Measurements from ENCODE around the gene ZDHHC7.

ZDHHC7 gene

DNA sequence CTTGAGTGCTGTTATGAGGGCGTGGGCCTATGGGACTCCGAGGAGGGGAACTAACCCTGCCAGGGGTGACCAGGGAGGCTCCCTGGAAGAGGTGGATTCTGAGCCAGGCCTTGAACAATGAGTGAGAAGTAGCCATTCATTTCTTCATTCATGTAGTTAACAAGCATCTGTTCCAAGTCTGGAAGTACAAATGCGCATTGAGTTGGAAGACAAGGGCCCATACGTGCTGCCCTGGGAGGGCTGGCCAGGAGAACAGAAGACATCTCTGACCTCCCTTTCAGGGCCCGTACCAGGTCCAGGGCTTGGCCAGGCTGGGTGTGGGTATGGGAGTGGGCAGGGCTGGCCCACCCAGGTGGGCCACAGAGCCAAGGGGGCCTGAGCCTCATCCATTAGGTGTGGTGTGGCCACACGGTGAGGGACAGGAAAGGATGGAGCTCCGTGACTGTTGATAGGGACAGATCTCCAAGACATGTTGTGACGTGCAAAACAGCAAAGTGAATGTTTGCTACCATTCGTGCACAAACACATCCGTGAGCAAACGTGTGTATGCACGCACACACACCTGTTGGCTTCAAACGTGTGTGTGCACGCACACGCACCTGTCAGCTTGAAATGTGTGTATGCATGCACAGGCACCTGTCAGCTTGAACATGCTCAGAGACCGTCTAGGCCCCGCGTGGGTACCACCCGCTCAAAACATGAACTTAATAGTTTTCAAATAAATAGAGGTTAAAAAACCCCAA, 46.8 kb downstream of the ZDHHC7 start:
- DNase-seq (ENCODE audit: low read depth) = no peak

DNA sequence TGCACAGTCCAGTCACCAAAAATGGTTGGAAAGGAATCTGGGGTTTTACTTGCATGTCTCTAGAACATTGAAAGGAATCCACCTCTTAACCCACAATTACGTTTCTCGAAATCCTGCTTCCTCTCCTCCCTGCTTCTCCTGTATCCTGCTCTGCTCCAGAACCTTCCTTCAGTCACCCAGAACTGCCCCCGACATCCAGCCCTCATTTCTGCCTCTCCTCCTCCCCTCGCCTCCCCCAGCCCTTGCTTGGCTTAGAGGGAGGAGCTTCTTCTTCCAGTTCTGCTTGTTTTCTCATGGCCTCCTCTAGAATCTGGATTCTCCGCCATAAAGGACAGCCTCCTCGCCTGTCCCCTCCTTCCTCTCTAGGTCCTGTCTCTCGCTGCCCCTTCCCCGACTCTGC, 48.3 kb downstream of the ZDHHC7 start:
- no peak for DNase-seq (ENCODE audit: low read depth)

DNA sequence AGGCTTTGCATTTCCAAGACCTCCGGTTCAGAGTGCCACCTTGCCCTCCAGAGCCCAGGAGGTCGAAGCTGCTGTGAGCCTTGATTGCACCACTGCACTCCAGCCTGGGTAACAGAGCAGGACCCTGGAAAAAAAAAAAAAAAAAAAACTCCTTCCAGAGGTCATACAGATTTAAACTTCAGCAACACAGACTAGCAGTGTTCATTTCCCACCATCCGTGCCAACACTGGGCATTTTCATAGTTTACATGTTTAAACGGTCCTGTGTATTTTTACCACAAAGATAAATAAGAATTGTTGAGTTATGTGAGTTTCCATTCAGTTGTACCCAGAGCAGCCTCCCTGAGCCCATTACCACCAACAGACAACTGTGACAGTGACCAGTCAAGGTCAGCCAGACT, 50.4 kb downstream of the ZDHHC7 start:
- DNase-seq (ENCODE audit: low read depth) = no peak

DNA sequence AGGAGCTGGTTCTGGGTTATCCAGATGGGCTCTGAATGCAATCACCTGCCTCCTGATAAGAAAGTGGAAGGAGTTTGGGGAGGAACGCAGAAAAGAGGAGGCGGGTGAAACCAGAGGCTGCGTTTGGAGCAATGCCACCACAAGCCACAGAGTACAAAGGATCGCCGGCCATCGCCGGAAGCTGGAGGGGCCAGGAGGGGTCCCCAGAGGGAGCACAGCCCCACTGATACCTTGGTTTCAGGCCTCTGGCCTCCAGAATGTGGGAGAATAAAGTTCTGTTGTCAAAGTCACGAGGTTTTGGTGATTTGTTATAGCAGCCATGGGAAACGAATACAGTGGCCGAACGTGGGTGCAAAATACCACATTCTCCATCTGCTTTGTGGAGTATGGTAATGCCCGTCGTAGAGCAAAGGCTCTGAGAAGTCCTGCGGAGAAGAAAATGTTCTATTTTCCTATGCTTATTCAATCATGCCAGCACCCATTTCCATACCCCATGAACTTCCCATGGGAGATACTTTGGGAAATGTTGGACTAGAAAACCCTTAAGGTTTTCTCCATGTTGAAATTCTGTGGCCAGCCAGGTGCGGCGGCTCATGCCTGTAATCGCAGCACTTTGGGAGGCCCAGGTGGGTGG, 51.4 kb downstream of the ZDHHC7 start:
- DNase-seq (ENCODE audit: low read depth) = no peak

DNA sequence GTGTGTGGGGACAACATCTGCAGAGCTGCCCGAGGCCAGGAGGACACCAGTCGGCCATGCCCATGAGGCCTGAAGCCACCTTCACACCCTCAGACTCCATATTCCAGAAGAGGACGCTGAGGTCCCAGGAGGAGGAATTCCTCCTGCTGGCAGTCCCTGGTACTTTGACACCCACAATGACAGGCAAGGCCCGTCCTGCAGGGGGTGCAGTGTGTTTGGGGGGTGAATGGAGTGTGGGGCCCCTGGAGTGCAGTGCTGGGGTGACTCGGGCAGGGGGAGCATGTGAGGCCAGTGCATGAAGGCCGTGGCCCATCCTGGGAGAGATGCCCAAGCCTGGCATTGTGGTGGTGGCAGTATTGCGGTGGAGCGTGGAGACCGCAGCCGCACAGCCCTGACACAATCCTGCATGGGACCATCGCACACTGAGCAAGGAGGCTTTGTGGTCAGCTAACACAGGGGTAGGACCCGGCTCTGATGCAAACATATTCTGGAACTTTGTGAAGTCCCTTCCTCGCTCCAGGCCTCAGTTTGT, 52.2 kb downstream of the ZDHHC7 start:
- DNase-seq (ENCODE audit: low read depth) = no peak

DNA sequence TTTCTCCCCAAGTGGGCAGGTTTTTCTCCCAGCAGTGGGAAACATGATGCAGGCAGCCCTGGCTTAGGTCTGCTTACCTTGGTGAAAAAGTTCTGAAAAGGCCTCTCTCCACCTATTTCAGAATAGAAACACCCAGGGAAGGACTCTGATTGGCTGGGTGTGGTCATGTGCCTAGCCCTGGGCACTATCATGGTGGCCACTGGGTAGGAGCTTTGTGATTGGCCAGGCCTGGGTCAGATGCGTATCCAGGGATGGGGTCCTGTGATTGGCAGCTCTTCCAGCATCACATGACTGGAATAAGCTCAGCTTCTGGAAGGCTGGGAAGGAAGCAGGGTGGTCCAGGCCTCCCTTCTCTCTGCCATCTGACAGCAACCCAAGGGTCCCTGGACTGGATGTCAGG, 53.5 kb downstream of the ZDHHC7 start:
- DNase-seq (ENCODE audit: low read depth) = no peak

DNA sequence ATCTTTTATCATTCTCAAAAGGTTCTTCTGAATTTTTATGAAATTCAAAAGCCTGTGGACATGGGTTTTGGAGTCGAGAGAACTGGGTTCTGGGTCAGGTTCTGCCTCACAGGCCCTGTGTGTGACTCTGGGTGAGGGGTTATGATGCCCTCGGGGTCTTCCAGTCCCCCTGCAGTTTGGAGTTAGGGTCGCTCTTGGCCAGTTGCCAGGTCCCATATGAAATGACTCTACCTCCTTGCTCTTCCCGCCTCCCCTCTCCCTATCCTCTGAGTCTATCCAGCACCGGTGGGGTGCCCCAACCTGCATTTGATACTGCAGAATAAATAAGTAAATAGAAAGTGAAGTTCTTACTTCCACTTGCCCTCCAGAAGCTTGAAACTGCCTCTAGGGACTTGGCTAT, 54.1 kb downstream of the ZDHHC7 start:
- DNase-seq (ENCODE audit: low read depth) = no peak

DNA sequence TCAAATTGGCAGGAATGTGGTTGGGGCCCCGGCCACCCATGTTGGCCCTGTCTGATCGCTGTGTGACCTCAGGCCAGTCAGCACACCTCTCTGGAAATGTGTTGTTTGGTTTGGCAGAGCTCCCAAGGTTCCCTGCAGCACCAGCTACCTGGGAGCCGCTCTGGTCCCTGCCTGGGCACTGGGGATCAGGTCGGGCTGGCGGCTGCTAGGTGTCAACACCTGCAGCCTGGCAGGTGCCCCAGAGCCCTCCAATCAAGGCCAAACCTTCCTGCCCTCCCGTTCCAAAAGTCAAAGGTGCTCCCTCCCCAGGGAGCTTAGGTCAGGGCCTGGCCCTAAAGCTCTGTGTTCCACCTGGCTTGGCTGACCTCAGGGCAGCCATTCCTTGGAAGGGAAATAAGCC, 55.9 kb downstream of the ZDHHC7 start:
- DNase-seq (ENCODE audit: low read depth) = no peak

DNA sequence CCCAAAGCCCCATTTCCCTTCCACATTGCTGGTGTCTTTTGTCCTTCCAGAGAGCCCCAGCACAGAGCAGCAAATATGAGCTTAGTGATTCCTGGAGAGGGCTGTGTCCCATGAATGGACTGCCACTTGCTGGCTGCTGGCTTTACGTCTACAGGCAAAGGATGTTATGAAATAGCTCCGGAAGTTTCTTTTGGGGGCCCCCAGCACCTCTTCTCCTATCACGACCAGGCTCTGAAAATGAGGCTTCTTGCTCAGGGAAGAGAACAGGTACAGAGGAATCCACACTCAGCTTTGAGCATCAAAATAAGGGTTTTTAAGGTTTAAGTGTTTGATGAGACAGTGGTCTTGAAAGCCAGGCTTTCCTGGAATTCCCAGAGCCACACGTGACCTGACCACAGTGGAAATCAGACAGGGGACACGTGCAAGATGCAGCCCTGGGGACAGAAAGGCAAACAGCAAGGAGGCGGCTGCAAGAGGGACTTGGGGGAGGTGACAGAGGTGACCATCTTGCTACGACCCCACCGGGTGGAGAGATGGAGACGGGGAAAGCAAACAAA, 58.1 kb downstream of the ZDHHC7 start:
- DNase-seq (ENCODE audit: low read depth) = no peak

DNA sequence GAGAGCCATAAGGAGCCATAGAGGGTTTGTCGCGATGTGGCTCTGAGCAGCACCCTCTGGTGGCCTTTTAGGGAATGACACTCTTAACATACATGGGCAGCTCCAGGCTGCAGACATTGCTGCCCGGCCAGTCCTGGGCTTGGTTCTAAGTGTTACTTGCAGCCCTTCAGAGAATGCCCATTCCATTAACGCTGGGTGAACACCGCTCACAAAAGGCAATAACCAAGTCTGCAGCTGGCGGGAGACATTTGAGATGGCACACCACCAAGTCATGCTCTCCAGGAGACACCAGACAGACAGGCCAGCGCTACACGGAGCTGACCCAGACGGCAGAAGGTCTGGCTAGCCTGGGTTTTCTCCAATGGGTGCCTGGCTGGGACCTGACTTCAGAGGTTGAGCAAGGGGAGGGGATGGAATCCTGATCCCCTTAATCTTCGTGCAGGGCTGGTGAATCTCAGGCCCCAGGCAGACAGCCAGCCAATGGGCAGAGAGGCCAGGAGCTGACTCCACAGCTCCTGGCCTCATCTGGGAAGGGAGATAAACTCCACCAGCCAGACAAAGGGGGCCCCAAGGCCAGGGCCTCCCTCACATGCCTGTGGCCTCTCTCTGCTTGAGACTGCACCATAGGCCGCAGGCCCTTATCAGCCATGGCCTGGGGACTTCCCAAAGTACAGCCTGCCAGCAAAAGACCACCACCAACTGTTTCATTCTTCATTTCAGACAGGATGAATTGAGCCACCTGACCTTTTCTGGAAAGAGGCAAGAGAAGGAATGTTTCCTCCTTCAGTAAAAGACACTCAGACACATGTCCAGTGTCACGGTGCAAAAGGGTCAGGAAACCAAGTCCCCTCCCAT, 58.8 kb downstream of the ZDHHC7 start:
- peak; percentile 56 for DNase-seq (ENCODE audit: low read depth)

DNA sequence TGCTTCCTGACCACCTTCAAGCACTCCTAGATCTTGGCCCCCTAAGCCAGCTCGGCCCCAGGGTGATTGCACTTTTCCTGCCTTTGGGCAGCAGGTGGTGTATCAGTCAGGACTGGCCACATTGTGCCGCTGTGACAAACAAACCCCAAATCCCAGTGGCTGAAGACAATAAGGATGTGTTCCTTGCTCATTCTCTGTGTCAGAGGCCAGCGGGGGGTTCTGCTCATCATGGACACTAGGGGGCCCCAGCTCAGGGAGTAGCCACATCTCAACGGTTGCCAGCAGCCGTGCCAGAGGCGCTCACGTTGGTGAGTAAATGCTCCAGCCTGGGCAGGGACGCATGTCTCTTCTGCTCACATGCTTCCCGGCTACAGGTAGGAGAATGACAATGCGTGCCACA, 60.4 kb downstream of the ZDHHC7 start:
- DNase-seq (ENCODE audit: low read depth) = no peak

DNA sequence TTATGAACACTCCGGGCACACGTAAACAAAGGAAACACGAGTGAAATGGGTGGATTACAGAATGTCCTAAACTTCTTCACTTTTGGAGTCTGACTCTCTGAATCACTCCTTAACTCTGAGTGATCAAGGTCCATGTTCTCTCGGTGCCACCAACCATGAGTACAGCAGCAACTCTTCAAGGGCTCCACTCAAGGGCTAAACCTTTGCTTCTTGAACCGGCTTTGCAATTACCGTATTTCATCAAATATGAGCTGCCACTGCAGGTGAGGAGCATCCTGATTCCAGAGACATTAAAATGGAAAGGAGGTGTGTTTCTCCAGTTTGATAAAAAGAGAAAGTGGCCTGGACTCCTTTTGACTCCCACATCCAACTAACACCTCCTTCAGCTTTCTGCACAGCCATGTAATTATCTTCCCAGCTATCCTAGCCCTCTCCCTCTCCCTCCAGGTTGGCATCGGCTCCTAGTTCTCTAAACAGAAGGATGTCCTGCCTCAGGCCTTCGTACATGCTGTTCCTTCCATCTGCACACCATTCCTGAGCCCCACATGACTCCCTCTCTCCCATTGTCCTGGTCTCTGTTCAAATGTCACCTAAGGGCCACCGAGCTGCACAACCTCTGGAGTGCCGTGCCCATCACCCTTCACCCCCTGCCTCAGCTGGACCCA, 61.4 kb downstream of the ZDHHC7 start:
- no peak for DNase-seq (ENCODE audit: low read depth)

DNA sequence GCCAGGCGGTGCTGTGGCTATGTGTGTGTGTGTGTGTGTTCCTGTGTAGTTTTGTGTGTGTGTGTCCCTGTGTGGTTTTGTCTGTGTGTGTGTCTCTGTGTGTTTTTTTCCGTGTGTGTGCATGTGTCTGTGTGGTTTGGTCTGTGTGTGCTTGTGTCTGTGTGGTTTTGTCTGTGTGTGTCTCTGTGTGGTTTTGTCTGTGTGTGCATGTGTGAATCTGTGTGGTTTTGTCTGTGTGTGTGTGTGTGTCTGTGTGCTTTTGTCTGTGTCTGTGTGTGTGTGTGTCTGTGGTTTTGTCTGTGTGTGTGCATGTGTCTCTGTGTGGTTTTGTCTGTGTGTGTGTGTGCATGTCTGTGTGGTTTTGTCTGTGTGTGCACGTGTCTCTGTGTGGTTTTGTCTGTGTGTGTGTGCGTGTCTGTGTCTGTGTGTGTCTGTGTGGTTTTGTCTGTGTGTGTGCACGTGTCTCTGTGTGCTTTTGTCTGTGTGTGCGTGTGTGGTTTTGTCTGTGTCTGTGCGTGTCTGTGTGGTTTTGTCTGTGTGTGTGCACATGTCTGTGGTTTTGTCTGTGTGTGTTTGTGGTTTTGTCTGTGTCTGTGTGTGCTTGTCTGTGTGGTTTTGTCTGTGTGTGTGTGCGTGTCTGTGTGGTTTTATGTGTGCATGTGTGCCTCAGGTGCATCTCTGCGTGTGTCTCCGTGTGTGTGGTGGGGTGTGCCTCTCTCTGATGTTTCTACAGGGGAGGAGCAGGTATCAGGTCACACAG, 62.3 kb downstream of the ZDHHC7 start:
- no peak for DNase-seq (ENCODE audit: low read depth)

DNA sequence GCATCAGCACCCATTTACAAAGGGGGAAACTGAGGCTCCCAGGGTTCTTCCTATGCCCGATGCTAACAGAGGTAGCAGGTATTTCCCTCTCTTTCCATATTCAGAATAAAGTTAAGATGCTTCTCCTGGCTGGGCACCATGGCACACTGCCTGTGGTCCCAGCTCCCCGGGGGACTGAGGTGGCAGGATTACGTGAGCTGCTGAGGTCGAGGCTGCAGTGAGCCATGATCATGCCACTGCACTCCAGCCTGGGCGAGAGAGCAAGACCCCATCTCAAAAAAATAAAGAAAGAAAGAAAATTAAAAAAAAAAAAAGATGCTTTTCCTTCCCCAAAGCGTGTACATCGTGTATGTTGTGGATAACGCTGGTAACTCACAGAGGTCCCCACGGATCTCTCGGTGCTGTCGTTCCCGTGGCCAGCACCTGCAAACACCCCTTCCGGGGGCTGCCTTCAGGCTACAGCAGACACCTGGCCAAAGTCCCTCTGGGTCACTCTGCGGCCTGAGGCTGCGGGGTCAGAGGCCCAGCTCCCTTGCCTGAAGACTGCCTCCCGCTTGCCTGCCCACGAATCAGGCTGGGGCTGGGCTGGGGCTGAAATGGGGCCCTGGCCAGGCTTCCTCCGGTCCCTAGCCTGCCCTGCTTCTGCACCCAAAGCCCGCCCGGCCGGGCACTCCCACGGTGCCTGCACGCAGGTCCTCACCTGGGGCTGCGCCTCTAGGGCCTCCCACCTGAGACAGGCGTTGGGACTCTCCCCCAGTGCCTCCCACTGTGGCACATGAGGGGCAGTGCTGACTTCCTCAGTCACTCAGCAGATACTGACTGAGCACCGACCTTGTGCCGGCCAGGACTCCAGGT, 63.1 kb downstream of the ZDHHC7 start:
- DNase-seq (ENCODE audit: low read depth) = no peak

DNA sequence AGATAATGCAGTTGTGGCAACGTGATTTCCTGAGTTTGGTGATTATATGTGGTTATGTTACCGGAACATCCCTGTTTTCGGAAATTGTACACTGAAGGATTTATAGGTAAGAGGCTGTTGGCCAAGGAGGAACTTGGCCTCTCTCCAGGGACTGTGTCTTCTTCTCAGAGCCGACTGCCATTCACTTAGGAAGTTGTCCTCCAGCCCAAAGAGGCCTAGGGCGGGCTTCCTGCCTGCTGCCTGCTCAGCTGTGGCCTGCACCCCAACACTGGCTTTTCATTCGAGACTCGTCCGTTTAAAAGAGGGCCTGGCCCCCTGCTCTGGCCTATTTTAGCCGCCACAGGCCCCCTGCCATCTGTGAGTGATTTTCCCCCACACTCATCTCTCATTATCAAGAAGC, 64.3 kb downstream of the ZDHHC7 start:
- no peak for DNase-seq (ENCODE audit: low read depth)

DNA sequence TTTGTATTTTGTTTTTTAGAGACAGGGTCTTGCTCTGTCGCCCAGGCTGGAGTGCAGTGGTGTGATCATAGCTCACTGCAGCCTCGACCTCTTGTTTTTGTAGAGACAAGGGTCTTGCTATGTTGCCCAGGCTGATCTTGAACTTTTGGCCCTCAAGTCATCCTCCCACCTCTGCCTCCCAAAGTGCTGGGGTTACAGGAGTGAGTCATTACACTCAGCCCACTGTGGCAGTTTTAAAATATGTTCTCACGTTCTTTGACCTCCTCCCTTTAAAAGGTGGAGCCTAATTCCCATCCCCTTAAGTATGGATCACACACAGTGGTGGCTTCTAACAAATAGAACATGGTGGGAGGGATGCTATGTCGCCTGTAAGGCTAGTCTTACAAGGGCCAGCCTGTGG, 67.7 kb downstream of the ZDHHC7 start:
- no peak for DNase-seq (ENCODE audit: low read depth)

DNA sequence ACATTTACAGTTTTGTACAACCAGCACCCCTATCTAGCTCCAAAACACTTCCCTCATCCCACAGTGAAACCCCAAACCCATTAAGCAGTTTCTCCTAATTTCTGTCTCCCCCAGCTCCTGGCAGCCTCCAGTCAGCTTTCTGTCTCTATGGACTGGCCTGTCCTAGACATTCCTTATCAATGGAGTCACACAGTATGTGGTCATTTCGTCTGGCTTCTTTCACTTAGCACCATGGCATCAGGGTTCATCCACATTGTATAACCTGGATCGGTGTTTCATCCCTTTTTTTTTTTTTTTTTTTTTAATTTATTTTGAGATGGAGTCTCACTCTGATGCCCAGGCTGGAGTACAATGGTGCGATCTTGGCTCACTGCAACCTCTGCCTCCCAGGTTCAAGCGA, 68.5 kb downstream of the ZDHHC7 start:
- no peak for DNase-seq (ENCODE audit: low read depth)

DNA sequence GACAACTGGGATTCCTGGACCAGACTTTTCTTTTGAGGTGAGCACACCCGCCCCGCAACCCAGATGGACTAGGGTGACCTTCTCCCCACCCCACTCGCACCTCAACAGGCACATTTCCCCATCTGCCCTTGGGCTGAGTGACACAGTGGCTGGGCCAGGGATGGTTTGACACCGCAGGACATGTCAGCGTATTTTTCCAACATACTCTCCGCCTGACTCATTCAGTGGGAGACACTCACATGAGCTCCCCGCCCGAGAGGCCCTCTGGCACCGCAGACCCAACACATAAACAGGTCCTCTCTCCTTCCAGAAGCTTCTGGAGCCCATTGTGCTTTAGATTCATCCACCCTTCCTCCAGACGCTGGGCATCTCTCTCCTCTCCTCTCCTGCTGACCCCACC, 69.4 kb downstream of the ZDHHC7 start:
- DNase-seq (ENCODE audit: low read depth) = no peak

DNA sequence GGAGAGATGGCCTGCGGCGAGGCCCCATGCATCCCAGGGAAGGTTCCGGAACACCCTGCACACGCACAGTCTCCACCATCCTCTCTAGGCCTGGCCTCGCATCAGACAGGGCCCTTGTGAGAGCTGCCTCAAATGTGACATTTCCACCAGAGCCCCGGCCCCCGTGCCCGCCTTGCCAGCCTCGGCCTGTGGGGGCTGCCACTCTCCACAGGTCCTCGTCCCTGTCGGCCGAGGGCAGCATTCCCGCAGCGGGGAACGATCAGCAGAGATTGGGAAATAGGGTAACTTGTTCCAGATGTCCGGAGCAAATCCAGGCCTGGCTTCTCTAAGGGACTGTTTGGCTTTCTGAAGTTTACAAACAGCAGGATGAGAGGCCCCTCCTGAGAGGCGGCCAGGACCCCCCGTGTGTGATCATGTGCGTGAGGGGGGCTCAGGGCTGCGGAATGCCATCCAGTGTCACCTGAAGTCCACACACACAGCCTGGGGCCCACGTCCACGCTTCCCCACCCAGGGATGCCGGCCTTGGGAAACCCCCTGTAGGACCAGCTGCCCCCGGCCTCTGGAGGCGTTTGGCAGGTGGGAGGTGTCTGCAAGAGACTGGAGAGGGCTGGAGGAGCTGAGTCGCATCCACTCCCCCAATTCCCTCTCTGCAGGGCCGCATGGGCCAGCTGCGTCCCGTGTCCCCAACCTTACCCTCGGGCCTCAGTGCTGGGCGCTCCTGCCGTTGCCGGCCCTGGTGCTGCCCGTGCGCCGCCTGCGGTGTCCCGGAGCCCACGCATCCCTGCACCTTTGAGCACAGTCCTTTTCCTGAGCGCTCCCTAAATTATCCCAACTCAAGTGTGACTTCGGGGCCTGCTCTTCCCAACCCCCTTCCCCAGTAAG, 70.4 kb downstream of the ZDHHC7 start:
- no peak for DNase-seq (ENCODE audit: low read depth)

Measured in activated gamma-delta T cell treated with anti-CD3 and anti-CD28 coated beads, Interleukin-2, amount 50 U/mL, for 16 hours (primary cell).